ENCODE measurements around the gene MTPN. TPM values are rescaled to one million over a fixed set of nuclear protein-coding genes. Genes with fewer than 3 reads are reported as not detected.

The MTPN gene
- total RNA-seq, 4 donors from 2014 or later, result 116 to 128 (median 125) TPM

GRCh38 chr7:135929249-135929648 lies 47.9 kb downstream of the MTPN start:
- no peaks in the 10 kb centered on the region for H3K36me3 ChIP-seq
- 39 to 41% methylated on average over 2 of the region's 2 CpGs for whole genome bisulfite sequencing, 2 donors
- no peaks in the 10 kb centered on the region for H3K27me3 ChIP-seq
- intact Hi-C loops (cut with DNase I), result no loop called here
- H3K4me3 ChIP-seq (replicated peaks in 1 of 3), result no peak overlapping the region
- TF ChIP-seq POLR2A (IDR thresholded peaks at IDR 0.05), result no peak
- TF ChIP-seq, protein P1, sequence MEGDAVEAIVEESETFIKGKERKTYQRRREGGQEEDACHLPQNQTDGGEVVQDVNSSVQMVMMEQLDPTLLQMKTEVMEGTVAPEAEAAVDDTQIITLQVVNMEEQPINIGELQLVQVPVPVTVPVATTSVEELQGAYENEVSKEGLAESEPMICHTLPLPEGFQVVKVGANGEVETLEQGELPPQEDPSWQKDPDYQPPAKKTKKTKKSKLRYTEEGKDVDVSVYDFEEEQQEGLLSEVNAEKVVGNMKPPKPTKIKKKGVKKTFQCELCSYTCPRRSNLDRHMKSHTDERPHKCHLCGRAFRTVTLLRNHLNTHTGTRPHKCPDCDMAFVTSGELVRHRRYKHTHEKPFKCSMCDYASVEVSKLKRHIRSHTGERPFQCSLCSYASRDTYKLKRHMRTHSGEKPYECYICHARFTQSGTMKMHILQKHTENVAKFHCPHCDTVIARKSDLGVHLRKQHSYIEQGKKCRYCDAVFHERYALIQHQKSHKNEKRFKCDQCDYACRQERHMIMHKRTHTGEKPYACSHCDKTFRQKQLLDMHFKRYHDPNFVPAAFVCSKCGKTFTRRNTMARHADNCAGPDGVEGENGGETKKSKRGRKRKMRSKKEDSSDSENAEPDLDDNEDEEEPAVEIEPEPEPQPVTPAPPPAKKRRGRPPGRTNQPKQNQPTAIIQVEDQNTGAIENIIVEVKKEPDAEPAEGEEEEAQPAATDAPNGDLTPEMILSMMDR (IDR thresholded peaks at IDR 0.05), result no peak
- no peak for DNase-seq
- H3K27ac ChIP-seq, result peak overlapping the region; percentile 8 to 20 (median 10)
- peaks cover 55 to 56% of the 10 kb centered on the region in 2 donors for H3K4me1 ChIP-seq
- no peaks in the 10 kb centered on the region for H3K9me3 ChIP-seq

DNA sequence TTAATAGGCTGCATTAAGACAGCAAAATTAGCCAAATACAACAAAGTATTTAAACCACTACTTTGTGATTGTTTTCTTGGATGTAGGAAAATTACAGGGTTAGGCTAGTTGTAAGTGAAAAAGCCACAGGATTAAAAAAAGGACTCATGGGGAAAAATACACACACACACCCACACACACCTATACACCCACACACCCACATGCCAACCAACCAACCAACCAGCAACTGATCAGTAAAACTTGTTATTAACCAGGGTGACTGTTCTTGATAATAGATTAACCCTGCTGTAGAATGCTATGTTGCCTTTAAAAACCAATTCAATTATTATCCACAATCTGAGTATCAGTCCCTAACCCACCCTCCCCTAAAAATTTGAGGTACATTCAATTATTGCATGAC lies 49.0 kb downstream of the MTPN start:
- H3K4me1 ChIP-seq, result peaks cover 56 to 62% of the 10 kb centered on the region in 2 donors
- no peaks in the 10 kb centered on the region for H3K36me3 ChIP-seq
- no peak for DNase-seq
- no peak overlapping the region for H3K4me3 ChIP-seq (replicated peaks in 1 of 3)
- no peak overlapping the region for H3K27ac ChIP-seq
- no peak for TF ChIP-seq POLR2A (IDR thresholded peaks at IDR 0.05)
- TF ChIP-seq, protein P1 (IDR thresholded peaks at IDR 0.05), result no peak
- no peaks in the 10 kb centered on the region for H3K9me3 ChIP-seq
- intact Hi-C loops (cut with DNase I), result no loop called here
- no peaks in the 10 kb centered on the region for H3K27me3 ChIP-seq

DNA sequence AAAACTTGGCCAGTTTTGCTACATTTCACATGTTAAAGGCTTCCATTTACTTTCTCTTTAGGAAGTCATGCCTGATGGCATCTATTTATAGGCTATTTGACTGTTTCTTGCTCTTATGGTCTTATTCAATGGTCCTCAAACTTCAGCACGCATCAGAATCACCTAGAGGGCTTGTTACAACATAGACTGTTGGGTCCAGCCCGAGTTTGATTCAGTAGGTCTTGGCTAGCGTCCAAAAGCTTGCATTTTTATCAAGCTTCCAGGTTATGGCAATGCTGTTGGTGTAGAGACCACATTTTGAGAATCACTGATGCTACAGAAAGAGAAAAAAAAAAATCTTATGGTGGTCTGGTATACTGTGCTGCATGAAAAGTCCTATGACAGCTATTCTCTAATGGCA lies 51.9 kb downstream of the MTPN start:
- 22 to 45% methylated on average over 3 of the region's 3 CpGs for WGBS, 2 donors
- H3K4me3 ChIP-seq (replicated peaks in 1 of 3), result no peak overlapping the region
- peaks cover 37 to 38% of the 10 kb centered on the region in 2 donors for H3K4me1 ChIP-seq
- intact Hi-C loops (cut with DNase I), result no loop called here
- no peaks in the 10 kb centered on the region for H3K9me3 ChIP-seq
- no peaks in the 10 kb centered on the region for H3K36me3 ChIP-seq
- DNase-seq, result peak in 1 of 2 donors; percentile 15
- no peak overlapping the region for H3K27ac ChIP-seq
- H3K27me3 ChIP-seq, result no peaks in the 10 kb centered on the region
- no peak for TF ChIP-seq POLR2A (IDR thresholded peaks at IDR 0.05)
- TF ChIP-seq, protein P1 (IDR thresholded peaks at IDR 0.05), result no peak

DNA sequence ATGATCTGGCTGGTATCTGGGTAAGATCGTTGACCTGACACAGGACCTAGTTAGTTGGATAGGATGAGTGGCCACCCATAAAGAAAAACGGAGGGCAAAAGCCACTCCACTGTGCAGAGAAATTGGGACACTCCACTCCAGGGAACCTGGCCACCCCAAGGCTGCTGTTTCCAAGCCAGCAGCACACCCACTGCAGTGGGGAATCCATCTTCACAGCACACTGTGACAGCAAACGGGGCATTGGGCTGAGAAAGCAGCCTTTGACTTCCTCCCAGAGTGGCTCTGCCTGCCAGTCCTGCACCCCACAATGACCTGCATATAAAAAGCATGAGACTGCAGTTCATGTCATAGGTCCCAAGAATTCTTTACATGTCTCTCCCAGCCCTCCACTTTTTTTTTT lies 52.9 kb downstream of the MTPN start:
- Histone ChIP-seq H3K27me3 (no peaks in the 10 kb centered on the region), H3K4me1 (peaks cover 28 to 29% of the 10 kb centered on the region in 2 donors), H3K9me3 (no peaks in the 10 kb centered on the region), H3K27ac (no peak overlapping the region), H3K4me3 (replicated peaks in 1 of 3) (no peak overlapping the region), H3K36me3 (no peaks in the 10 kb centered on the region)
- 51 to 59% methylated on average over 3 of the region's 3 CpGs for WGBS, 2 donors
- no peak for TF ChIP-seq POLR2A (IDR thresholded peaks at IDR 0.05)
- TF ChIP-seq, protein P1 (IDR thresholded peaks at IDR 0.05), result no peak
- DNase-seq, result peak; percentile 11 to 15
- intact Hi-C loops (cut with DNase I), result no loop called here

DNA sequence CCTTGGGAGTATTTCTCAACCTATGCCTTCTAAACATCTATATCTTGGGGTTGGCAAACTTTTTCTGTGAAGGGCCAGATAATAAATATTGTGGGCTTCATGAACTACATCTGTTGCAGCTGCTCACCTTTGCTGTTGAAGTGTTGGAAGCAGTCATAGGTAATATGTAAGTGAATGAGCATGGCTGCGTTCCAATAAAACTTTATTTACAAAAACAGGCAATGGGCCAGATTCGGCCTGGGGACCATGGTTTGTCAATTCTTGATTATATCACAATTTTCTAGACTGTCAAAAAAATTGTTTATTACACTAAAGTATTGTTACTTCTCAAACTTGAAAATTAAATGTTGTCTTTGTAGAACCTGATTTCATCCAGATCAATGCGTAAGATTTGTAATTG lies 54.9 kb downstream of the MTPN start:
- intact Hi-C loops (cut with DNase I), result no loop called here
- Histone ChIP-seq H3K36me3 (no peaks in the 10 kb centered on the region), H3K9me3 (no peaks in the 10 kb centered on the region), H3K27ac (no peak overlapping the region), H3K27me3 (no peaks in the 10 kb centered on the region), H3K4me1 (peaks cover 12 to 18% of the 10 kb centered on the region in 2 donors), H3K4me3 (replicated peaks in 1 of 3) (no peak overlapping the region)
- TF ChIP-seq, protein P1 (IDR thresholded peaks at IDR 0.05), result no peak
- no peak for TF ChIP-seq POLR2A (IDR thresholded peaks at IDR 0.05)
- 96 to 97% methylated on average over 3 of the region's 3 CpGs for WGBS, 2 donors
- DNase-seq, result no peak
